Right lobe of liver (tissue), 4 donors: ENCODE measurements around the gene IGF2.

ENCODE experiments used
- POLR2A ChIP-seq: fragments of 450-650 bp; IDR thresholded peaks from one replicate; pipeline ENCODE4 v1.6.1; 2017; ENCODE audit warnings: antibody characterized with exemption, mild to moderate bottlenecking
- TF ChIP-seq, protein P1 (sequence below), 4 donors: fragments of 200-600 bp in 3 of 4; fragments of 450-650 bp in 1 of 4; IDR thresholded peaks; one replicate each; pipeline versions ENCODE4 v1.5.1 to v1.8.0; 2016 to 2022; ENCODE audit warnings: antibody characterized with exemption in 4 of 4, mild to moderate bottlenecking in 2 of 4
- donor health status: DM: no; HTN: no; CAD: no.
- donor health status: DM: no; HTN: no; CAD: no.
- donor health status: DM: no; HTN: yes; CAD: no.

DNA sequence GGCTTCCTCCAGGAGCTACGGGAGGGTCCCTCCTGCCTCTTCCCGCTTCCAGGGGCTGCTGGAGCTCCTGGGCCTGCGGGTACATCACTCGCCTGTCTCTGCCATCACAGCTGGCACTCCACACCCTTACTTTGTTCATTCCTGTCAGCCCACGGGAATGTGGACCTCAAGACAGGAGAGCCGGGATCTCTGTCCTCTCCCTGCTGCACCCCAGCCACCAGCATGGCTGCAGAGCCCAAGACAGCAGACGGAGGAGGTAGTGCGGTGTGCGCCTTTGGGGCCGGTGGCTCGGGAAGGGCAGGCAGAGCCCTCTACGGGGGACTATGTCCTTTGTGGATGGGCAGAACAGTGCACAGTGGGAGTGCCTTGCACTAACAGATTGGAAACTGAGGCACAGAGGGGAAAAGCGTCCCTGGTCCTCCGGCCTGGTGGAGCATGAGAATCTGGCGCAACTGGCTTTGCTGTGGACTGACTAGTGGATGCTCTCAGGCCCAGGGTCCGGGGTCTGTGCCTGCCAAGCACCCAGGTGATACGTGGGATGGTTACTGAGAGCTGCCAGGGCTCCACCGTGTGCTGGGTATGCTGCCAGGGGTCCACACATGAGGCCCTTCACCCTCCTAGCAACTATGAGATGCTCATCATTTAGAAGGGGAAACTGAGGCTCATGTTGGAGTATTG, 47.3 kb downstream of the IGF2 start:
- TF ChIP-seq, protein P1, sequence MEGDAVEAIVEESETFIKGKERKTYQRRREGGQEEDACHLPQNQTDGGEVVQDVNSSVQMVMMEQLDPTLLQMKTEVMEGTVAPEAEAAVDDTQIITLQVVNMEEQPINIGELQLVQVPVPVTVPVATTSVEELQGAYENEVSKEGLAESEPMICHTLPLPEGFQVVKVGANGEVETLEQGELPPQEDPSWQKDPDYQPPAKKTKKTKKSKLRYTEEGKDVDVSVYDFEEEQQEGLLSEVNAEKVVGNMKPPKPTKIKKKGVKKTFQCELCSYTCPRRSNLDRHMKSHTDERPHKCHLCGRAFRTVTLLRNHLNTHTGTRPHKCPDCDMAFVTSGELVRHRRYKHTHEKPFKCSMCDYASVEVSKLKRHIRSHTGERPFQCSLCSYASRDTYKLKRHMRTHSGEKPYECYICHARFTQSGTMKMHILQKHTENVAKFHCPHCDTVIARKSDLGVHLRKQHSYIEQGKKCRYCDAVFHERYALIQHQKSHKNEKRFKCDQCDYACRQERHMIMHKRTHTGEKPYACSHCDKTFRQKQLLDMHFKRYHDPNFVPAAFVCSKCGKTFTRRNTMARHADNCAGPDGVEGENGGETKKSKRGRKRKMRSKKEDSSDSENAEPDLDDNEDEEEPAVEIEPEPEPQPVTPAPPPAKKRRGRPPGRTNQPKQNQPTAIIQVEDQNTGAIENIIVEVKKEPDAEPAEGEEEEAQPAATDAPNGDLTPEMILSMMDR (IDR thresholded peaks at IDR 0.05), result no peak
- TF ChIP-seq POLR2A, result no peak
